ENCODE results near the gene PSAPL1. TPM values are rescaled to one million over a fixed set of nuclear protein-coding genes. Genes with fewer than 3 reads are reported as not detected.

Gene PSAPL1
- total RNA-seq, 1 experiment from 2014 or later, result not detected

- DNase-seq (ENCODE audit: extremely low read depth, low read depth), result no peak
Observed at GRCh38 chr4:7432531-7433375, 2.0 kb downstream of the PSAPL1 start.

GRCh38 chr4:7431696-7432530, 2.8 kb downstream of the PSAPL1 start:
- no peak for DNase-seq (ENCODE audit: extremely low read depth, low read depth)

DNA sequence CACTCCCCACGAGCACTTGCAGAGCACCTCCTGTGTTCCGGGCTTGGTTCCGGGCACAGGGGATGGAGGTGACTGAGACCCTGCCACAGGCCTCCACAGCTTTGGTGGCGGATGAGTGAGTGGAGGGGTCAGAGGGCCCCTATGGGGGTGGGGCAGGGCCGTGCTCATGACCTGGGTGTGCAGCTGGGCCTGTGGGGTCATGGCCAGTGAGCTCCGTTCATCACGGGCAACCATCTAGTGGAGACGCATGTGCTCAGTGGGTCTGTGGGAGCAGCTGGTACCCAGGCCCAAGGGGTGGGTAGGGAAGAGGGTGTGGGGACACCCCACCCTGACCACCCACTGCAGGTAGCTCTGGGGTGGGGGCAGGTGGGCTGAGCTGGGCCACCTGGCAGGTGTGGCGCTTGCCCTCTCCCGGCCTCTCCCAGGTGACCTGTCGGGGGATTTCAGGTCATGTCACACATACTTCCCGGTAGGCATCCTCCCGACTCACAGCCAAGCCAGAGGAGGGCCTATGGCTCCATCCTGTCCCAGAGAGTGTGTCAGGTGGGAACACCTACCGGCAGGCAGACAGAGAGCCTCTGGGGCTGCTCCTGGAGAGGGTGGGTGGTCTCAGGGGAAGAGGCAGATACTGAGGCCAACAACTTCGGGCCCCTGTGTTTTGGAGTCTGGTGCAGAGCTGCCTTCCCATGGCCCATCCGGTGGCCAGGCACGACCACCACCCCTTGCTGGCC, 3.6 kb downstream of the PSAPL1 start:
- DNase-seq (ENCODE audit: extremely low read depth, low read depth), result no peak

DNA sequence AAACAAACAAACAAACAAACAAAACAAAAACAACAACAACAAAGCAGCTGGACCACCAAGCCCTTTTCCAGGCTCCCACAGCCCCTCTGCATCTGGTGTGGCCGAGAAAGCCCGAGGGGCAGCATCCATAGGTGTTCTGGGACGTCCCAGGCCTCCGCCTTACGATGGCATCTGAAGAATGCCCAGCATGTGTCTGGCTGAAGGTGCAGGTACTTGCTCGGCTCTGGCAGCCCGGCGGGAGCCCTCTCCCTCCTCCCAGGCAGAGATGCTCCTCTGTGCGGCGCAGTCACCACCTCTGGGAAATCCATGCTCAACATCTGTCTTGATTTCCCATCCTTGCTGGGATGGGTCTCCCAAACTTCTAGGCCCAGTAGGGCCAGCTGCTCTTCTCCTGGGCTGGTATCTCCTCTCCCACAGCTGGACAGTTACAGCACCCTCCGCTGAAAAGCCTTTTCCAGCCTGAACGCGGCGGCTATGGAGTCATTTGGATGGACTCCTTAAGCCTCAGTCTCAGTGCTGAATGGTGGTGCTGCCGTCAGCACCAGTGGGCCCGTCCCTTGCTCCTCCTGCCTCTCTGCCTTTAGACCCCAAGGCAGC, 4.3 kb downstream of the PSAPL1 start:
- DNase-seq (ENCODE audit: extremely low read depth, low read depth), result no peak

DNA sequence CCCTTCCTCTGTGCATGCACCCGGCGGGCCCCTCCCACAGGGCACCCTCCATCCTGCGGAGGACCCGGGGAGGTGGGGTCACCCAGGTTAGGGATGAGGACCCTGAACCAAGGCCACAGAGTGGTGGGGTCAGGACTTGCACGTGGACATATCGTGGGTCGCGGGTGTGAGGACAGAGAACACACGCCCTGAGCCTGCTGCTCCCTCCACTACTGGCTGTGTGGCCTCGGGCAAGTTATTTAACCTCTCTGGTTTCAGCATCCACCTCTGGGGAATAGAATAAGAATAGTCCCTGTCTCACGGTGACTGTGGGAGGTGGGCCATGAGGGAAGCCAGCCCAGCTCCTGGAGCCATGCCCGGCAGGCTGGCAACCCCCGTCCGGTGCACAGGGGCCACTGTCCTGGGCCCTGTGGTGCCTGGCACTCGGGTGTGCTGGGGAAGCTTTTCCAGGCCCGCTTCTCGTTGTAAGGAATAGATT, 5.1 kb downstream of the PSAPL1 start:
- no peak for DNase-seq (ENCODE audit: extremely low read depth, low read depth)

DNA sequence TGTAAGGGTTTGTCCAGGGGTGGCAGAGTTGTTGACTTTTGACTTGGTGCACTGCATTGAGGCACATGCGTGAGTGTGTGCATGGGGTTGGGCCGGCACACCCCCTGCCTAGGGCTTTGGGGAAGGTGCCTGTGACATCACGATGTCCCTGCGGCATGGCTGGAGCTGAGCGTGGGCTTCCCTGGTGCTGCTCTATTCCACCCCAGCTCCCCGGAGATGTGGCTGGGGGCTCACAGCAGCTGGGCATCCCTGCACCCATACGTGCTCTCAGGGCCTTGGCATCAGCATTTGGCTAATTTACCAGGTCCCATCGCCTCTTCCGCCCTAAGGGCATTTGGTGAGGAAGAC, 5.7 kb downstream of the PSAPL1 start:
- no peak for DNase-seq (ENCODE audit: extremely low read depth, low read depth)

DNA sequence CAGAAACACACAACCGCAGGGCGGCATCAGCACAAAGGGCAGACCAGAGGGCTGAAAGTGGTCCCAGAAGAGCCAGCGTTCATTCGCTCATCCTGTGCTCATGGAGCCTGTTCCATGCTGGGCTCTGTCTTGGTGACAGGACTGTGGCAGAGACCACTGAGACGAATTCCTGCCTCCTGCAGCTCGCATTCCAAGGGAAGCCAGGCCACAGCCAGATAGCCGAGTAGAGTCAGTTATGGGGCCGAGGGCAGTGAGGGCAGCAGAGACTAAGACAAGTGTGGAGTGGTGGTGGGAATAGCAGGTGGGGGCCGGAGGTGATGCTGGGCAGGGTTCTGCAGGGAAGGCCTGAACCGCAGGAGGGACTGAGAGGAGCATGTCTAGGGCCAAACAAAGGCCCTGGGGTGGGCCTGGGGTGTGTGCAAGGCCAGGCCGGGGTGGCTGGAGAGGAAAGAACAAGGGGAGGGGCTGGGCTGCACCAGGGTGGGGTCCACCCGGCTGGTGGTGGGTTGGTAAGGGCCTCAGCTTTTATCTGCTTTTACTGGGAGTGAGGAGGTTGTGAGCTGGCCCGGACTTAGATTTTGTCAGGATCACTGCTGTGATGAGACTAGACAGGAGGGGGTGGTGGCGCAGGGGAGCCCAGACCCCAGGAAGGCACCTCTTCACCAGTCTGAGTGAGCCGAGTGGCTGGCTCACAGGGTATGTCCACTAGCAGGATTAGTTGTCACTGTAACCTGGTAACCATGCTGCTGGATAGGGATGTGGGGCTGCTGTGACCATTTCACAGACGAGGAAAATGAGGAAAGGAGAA, 6.3 kb downstream of the PSAPL1 start:
- DNase-seq (ENCODE audit: extremely low read depth, low read depth), result no peak

DNA sequence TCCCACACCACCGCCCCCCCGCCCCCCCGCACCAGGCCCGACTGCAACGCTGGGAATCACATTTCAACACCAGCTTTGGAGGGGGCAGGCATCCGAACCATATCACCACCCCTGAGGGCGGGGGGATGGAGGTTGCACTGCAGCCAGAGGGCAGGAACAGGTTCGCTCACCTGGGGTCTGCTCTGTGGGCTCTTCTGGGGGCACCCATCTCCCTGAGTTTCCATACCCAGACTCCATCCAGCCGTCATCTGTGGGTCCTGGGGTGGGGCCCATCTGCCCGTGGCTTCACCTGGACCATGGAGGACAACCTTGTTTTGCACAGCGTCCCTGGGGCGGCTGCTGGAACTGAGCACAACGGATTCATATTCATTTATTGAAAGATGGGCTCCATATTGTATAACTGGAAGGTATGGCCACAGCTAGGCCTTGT, 6.9 kb downstream of the PSAPL1 start:
- DNase-seq (ENCODE audit: extremely low read depth, low read depth), result no peak

- DNase-seq (ENCODE audit: extremely low read depth, low read depth), result no peak
Observed at GRCh38 chr4:7427361-7427760, 7.4 kb downstream of the PSAPL1 start.

DNA sequence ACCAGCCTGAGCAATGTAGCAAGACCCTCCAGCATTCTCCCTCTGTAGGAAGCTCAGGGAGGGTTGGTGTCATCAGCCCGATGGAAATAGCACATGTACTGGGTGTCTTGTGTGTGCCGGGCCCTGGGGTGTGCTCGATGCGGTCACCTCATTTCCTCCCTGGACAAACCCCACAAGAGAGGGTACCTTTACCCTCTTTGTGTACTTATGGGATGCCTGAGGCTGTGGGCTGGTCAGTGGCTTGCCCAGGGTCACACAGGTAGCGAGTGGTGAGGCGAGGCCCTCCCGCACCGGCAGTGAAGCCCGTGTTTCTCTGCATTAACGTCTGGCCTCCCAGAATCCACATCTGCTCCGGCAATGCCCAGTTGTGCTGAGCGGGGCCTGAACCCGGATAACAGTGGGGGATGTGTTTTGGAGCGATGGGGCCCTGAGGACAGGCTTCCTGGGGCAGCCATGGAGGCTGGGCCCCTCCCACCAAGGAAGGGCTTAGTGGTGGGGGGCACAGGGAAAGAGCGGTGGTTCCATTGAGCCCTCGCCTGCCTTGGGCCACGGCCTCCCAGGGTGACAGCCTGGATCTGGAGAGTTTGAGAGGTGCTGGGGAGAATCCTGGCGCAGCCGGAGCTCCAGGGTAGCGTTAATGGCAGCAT, 8.1 kb downstream of the PSAPL1 start:
- no peak for DNase-seq (ENCODE audit: extremely low read depth, low read depth)

GRCh38 chr4:7425591-7426468, 8.9 kb downstream of the PSAPL1 start:
- no peak for DNase-seq (ENCODE audit: extremely low read depth, low read depth)

GRCh38 chr4:7425124-7425523, 9.6 kb downstream of the PSAPL1 start:
- DNase-seq (ENCODE audit: extremely low read depth, low read depth), result no peak

DNA sequence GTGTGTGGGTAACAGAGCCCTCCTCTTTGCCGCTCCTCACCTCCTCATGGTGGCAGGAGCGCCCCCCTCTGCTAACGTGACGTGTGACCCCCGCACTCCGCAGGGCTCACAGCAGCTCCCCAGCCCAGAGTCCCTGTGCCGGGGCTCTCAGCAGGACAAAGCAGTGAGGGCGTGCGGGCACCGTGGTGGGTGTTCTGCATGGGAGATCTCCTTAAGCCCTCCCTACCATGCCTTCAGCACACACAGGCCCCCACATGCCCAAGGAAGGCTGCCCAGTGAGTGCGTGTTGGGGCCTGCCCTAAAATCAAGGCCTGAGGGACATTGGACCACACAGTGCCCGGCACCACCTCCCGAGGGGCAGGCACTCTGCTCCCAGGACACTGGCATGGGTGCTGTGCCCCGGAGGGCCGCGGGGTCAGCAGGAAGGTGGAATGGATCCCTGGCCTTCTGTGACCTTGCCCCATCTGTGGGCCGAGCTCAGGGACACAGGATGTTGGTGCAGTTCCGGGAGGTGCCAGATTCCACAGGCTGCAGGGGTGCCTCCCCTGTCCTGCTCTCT, 10.1 kb downstream of the PSAPL1 start:
- no peak for DNase-seq (ENCODE audit: extremely low read depth, low read depth)

- no peak for DNase-seq (ENCODE audit: extremely low read depth, low read depth)
Observed at GRCh38 chr4:7423801-7424552, 10.8 kb downstream of the PSAPL1 start.

GRCh38 chr4:7423391-7423790, 11.3 kb downstream of the PSAPL1 start:
- no peak for DNase-seq (ENCODE audit: extremely low read depth, low read depth)

DNA sequence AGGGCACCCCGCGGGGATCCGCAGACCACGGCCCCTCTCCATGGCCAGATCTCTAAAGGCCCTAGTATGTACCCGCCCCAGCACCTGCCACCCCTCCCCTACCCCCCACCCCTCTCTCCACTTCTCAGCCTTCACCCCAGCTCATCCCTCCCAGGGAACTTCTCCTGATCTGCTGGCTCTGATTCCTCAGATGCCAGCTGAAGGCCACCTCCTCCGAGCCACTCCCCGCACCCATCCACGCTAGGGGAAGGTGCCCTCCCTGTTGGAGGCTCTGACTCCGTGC, 11.9 kb downstream of the PSAPL1 start:
- no peak for DNase-seq (ENCODE audit: extremely low read depth, low read depth)

GRCh38 chr4:7422151-7422897, 12.4 kb downstream of the PSAPL1 start:
- no peak for DNase-seq (ENCODE audit: extremely low read depth, low read depth)
